Thyroid gland (tissue), 4 donors: ENCODE results near the gene PPIL1.

ENCODE experiments used
- POLR2A ChIP-seq, 2 donors: fragments of 450-650 bp; IDR thresholded peaks; one replicate each; pipeline ENCODE4 v1.6.1; 2017; ENCODE audit warnings: antibody characterized with exemption in 2 of 2, mild to moderate bottlenecking in 2 of 2, moderate library complexity in 1 of 2
- TF ChIP-seq, protein P1 (sequence below), 6 experiments: fragments of 200-600 bp in 3 of 6; fragments of 450-650 bp in 3 of 6; sonication (generic) in 3 of 6; IDR thresholded peaks; one replicate each; pipeline ENCODE4 v1.5.1; 2016 to 2019; ENCODE audit warnings: antibody characterized with exemption in 6 of 6, mild to moderate bottlenecking in 2 of 6, inconsistent platforms in 1 of 6, moderate library complexity in 1 of 6

DNA sequence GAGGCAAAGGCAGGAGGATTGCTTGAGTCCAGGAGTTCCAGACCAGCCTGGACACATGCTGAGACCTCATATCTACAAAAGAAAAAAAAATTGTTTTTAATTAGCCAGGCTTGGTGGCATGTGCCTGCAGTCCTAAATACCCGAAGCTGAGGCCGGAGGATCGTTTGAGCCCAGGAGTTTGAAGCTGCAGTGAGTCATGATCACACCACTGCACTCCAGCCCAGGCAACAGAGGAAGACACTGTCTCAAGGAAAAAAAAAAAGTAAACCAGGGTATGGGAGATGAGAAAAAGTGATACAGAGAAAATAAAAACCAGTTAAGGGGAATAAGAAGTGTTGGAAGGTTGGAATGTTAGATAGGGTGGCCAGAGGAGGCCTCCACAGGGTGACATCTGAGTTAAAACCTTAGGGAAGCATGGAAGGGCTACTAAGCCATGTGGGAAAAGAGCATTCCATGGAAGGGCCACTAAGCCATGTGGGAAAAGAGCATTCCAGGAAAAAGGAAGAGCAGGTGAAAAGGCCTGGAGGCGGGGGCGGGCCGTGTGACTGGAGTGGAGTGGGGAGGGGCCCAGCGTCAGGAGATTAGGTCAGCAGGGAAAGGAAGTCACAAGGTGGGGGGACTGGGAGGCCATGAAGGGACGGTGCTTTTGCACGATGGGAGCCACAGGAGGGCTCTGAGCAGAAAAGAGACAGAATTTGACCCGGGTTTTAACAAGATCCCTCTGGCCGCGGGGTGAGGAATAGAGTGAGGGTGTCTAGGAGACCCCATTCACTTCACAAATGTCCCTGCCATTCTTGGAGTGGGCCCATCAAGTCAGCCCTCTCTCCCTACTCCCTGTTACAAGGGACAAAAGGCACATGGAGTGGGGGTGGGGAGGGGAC lies 53.7 kb downstream of the PPIL1 start:
- TF ChIP-seq, protein P1, sequence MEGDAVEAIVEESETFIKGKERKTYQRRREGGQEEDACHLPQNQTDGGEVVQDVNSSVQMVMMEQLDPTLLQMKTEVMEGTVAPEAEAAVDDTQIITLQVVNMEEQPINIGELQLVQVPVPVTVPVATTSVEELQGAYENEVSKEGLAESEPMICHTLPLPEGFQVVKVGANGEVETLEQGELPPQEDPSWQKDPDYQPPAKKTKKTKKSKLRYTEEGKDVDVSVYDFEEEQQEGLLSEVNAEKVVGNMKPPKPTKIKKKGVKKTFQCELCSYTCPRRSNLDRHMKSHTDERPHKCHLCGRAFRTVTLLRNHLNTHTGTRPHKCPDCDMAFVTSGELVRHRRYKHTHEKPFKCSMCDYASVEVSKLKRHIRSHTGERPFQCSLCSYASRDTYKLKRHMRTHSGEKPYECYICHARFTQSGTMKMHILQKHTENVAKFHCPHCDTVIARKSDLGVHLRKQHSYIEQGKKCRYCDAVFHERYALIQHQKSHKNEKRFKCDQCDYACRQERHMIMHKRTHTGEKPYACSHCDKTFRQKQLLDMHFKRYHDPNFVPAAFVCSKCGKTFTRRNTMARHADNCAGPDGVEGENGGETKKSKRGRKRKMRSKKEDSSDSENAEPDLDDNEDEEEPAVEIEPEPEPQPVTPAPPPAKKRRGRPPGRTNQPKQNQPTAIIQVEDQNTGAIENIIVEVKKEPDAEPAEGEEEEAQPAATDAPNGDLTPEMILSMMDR (IDR thresholded peaks at IDR 0.05), result no peak
- TF ChIP-seq POLR2A (IDR thresholded peaks at IDR 0.05), result no peak
